ENCODE results near the gene CD37. TPM values are rescaled to one million over a fixed set of nuclear protein-coding genes. Genes with fewer than 3 reads are reported as not detected.
"Not testable (repeated sequence)": the region's sequence is repeated elsewhere in the genome, so short reads cannot be mapped to it uniquely, and the experiment has no call there.

The CD37 gene
- total RNA-seq, 4 donors from 2014 or later: 4.4 to 11.0 (median 7.8) TPM

- H3K9me3 ChIP-seq: no peaks in the 10 kb centered on the region
- H3K27me3 ChIP-seq: no peaks in the 10 kb centered on the region
- intact Hi-C loops (cut with DNase I; ENCODE audit: low total_unique reads): no loop called here
- H3K4me3 ChIP-seq: no peak overlapping the region
- no peak for TF ChIP-seq CTCF (IDR thresholded peaks at IDR 0.05)
- DNase-seq: no peak
- H3K36me3 ChIP-seq: no peaks in the 10 kb centered on the region
- no peaks in the 10 kb centered on the region for H3K4me1 ChIP-seq
- no peak overlapping the region for H3K27ac ChIP-seq
These were observed 39.9 kb upstream of the CD37 start for GRCh38 chr19:49295208-49295880.

GRCh38 chr19:49297403-49297802 is 37.8 kb upstream of the CD37 start:
- no peak for DNase-seq
- intact Hi-C loops (cut with DNase I; ENCODE audit: low total_unique reads): no loop called here
- Histone ChIP-seq H3K36me3 (no peaks in the 10 kb centered on the region), H3K27ac (no peak overlapping the region), H3K4me1 (no peaks in the 10 kb centered on the region), H3K27me3 (no peaks in the 10 kb centered on the region), H3K4me3 (no peak overlapping the region), H3K9me3 (no peaks in the 10 kb centered on the region)
- TF ChIP-seq POLR2A (IDR thresholded peaks at IDR 0.05): no peak

- intact Hi-C loops (cut with DNase I; ENCODE audit: low total_unique reads); H3K27ac ChIP-seq; H3K4me1 ChIP-seq; DNase-seq; H3K9me3 ChIP-seq; H3K36me3 ChIP-seq; H3K27me3 ChIP-seq; H3K4me3 ChIP-seq: not testable (repeated sequence)
These were observed 36.6 kb upstream of the CD37 start for GRCh38 chr19:49298653-49299052.

GRCh38 chr19:49301165-49301865 is 33.9 kb upstream of the CD37 start:
- Histone ChIP-seq H3K4me1 (no peaks in the 10 kb centered on the region), H3K27me3 (no peaks in the 10 kb centered on the region), H3K9me3 (no peaks in the 10 kb centered on the region), H3K27ac (no peak overlapping the region), H3K4me3 (no peak overlapping the region), H3K36me3 (no peaks in the 10 kb centered on the region)
- peak; percentile 27 to 42 for DNase-seq
- peak; percentile 33 to 46 (median 42) for TF ChIP-seq CTCF (IDR thresholded peaks at IDR 0.05)
- no peak for TF ChIP-seq POLR2A (IDR thresholded peaks at IDR 0.05)
- intact Hi-C loops (cut with DNase I; ENCODE audit: low total_unique reads): no loop called here

GRCh38 chr19:49301866-49302252 is 33.3 kb upstream of the CD37 start:
- H3K9me3 ChIP-seq: no peaks in the 10 kb centered on the region
- no peak for DNase-seq
- H3K4me3 ChIP-seq: no peak overlapping the region
- H3K27ac ChIP-seq: no peak overlapping the region
- intact Hi-C loops (cut with DNase I; ENCODE audit: low total_unique reads): no loop called here
- no peaks in the 10 kb centered on the region for H3K27me3 ChIP-seq
- no peaks in the 10 kb centered on the region for H3K4me1 ChIP-seq
- TF ChIP-seq CTCF (IDR thresholded peaks at IDR 0.05): no peak
- TF ChIP-seq POLR2A (IDR thresholded peaks at IDR 0.05): no peak
- H3K36me3 ChIP-seq: no peaks in the 10 kb centered on the region

GRCh38 chr19:49306734-49307133 is 28.5 kb upstream of the CD37 start:
- H3K27ac ChIP-seq; H3K4me3 ChIP-seq; intact Hi-C loops (cut with DNase I; ENCODE audit: low total_unique reads); H3K9me3 ChIP-seq; H3K36me3 ChIP-seq; DNase-seq; H3K4me1 ChIP-seq; H3K27me3 ChIP-seq: not testable (repeated sequence)

Data from uterus (tissue), 4 donors.